HG02870 (cell line): ENCODE data around the gene SPAG7.
"Not testable (repeated sequence)": the region's sequence is repeated elsewhere in the genome, so short reads cannot be mapped to it uniquely, and the experiment has no call there.

Source experiments
- ATAC-seq: cut with Tn5 transposase; IDR thresholded peaks from one replicate; pipeline ENCODE4 v1.9.1; 2021; ENCODE audit warnings: mild to moderate bottlenecking, moderate library complexity; ENCODE audit not compliant: unreplicated experiment

The SPAG7 gene

DNA sequence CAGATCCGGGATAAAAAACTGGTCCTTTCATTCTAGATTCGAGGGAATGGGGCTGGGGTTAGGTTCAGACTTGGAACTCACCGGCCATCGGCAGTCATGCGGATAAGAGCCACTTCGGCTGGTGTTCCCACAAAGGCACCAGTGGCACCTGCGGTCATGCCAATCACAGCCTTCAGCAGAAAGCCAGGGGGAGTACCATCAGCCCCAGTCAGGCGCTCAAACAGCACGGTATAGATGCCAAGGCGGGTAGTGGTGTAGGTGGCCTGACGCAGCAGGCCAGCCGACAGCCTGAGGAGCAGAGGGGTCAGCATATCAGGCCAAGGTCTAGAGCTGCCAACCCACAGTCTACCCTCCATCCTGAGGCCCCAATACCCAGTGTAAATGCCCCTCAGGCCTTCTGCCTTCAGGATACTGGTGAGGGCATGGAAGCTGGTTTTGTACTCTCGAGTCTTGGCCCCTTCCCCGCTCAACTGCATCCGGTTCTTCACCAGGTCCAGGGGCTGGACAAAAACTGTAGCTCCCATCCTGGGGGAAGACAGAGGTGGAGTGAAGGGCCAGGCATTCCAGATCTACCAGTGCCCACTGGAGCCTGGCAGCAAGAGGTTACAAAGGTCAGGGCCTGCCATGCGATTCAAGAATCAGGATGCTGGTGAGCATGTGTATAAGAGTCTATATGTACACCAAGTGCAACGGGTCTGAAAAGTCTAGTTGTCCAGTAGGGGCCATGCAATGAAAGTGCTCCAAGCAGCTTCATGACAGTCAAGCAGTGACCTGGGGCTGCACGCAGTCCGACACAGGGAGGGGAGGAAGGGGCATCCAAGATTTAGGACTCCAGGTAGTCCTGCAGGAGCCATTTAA lies 28.7 kb downstream of the SPAG7 start:
- no peak for ATAC-seq

DNA sequence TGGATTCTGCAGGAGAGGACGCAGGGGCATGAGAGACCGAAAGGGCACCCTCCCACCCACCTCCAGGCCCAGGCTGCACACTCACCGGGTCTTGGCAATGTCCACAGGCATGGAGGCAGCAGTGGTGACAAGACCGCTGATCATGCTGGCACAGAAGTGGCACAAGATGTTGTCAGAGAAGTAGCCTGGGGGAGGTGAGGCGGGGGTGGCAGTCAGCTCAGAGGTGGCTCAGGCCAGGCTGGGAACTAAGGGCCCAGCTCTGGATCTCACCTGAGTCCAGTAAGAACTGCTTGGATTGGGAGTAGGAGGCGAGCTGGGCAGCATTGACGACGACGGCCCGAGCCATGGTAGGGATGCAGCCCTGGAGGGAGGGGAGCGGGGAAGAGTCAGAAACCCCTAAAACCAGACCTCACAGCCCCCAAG lies 29.5 kb downstream of the SPAG7 start:
- ATAC-seq: no peak

DNA sequence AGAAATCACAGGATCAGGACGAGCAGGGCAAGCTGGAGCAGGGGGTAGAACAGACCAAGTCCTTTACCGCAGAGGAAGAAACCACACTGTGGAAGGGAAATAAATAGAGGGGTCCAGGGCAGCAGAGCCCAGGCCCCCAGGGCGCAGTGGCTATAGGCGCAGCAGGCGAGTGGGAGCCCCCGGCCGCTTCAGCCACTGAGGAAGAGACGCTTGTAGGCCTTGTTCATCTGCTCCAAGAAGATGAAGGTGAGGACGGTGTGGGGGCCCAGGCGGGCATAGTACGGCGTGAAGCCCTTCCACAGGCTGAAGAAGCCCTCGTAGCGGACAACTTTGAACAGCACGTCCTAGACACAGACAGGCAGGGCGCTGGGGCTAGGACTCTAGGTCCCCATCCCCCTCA lies 30.1 kb downstream of the SPAG7 start:
- ATAC-seq: no peak

DNA sequence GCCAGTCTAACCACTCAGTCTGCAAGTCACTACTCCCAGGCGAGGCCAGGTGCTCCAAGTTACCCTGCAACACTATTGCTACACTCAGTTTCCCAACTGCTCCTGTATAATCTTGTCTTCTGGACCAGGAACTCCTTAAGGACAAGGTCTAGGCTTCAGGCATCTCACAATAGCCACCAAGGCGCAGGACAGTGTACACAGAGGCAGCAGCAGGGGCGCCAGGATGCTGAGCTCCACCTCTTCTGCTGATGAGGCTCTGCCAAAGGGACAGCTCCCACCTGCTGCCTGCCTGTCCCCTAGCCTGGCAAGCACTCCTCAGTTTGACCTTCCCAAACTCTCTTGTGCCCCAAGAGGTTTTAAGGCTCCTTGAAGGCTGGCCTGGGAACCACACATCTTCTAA lies 31.2 kb downstream of the SPAG7 start:
- no peak for ATAC-seq

DNA sequence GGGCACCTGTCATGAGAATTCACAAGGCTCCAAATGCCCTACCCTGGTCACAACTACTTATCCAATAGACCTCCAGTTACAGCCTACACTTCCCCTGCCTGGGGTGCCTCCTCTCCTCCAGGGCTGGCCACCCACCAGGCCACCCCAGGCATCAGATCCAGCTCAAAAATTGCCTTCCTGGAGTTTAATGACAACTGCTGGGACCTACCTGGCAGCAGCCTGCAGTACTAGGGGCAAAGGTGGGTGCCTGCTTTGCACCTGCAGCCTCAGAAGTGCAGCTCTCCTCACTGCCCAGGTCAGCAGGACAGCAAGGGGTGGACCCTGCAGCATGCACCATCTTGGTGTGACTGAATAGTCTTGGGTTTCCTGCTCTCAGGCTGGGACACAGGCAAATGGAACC lies 32.0 kb downstream of the SPAG7 start:
- no peak for ATAC-seq

DNA sequence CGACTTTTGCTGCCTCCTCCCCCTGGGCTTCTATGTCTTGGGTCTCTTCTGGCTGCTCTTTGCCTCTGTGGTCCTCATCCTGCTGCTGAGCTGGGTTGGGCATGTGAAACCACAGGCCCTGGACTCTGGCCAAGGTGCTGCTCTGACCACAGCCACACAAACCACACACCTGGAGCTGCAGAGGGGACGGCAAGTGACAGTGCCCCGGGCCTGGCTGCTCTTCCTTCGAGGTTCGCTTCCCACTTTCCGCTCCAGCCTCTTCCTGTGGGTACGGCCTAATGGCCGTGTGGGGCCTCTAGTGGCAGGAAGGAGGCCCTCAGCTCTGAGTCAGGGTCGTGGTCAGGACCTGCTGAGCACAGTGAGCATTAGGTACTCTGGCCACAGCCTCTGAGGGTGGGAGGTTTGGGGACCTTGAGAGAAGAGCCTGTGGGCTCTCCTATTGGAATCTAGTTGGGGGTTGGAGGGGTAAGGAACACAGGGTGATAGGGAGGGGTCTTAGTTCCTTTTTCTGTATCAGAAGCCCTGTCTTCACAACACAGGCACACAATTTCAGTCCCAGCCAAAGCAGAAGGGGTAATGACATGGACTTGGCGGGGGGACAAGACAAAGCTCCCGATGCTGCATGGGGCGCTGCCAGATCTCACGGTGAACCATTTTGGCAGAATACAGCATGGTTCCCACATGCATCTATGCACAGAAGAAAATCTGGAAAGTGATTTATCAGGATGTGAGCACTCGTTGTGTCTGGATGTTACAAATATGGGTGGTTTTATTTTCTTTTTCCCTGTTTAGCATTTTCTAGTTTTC lies 33.2 kb downstream of the SPAG7 start:
- no peak for ATAC-seq

DNA sequence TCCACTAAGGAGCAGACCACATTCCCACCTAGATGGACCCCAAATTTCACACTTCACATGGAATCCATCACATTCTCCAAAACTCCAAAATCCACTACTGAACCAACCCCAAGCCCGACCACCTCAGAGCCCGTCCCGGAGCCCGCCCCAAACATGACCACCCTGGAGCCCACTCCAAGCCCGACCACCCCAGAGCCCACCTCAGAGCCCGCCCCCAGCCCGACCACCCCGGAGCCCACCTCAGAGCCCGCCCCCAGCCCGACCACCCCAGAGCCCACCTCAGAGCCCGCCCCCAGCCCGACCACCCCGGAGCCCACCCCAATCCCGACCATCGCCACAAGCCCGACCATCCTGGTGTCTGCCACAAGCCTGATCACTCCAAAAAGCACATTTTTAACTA lies 34.0 kb downstream of the SPAG7 start:
- ATAC-seq: no peak

DNA sequence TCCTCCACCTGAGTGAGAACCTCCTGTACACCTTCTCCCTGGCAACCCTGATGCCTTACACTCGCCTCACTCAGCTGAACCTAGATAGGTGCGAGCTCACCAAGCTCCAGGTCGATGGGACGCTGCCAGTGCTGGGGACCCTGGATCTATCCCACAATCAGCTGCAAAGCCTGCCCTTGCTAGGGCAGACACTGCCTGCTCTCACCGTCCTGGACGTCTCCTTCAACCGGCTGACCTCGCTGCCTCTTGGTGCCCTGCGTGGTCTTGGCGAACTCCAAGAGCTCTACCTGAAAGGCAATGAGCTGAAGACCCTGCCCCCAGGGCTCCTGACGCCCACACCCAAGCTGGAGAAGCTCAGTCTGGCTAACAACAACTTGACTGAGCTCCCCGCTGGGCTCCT lies 34.9 kb downstream of the SPAG7 start:
- no peak for ATAC-seq

DNA sequence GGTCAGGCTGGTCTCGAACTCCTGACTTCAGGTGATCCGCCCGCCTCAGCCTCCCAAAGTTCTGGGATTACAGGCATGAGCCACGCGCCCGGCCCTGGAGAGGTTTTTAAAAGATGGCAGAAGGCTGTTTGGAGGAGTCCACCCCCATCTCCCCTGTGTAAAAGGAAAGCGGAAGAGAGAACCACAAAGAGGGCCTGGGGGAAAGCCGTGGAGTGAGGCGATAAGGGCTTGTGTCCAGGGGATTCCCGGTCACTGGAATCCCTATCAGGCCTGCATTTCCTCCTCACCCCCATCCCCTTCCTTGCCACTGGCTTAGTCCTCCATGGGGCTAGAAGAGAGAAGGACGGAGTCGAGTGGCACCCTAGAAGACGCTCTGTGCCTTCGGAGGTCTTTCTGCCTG lies 35.7 kb downstream of the SPAG7 start, which contains the start of gene GP1BA:
GP1BA (plus strand) TSS at position 315 of the 400 bp plus-strand sequence. CDS start 328 bp downstream, outside the sequence.
- ATAC-seq: no peak

DNA sequence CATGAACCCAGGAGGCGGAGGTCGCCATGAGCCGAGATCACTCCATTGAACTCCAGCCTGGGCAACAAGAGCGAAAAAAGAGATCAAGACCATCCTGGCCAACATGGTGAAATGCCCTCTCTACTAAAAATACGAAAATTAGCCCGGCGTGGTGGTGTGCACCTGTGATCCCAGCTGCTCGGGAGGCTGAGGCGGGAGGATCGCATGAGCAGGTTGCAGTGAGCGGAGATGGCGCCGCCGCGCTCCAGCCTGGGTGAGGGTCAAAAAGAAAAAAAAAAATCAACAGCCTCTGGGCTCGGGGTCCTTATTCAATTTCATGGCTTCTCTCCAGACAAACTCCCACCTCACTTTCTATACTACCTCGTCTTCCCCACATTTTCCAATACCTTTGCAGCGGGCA lies 38.7 kb downstream of the SPAG7 start:
- ATAC-seq: no peak

DNA sequence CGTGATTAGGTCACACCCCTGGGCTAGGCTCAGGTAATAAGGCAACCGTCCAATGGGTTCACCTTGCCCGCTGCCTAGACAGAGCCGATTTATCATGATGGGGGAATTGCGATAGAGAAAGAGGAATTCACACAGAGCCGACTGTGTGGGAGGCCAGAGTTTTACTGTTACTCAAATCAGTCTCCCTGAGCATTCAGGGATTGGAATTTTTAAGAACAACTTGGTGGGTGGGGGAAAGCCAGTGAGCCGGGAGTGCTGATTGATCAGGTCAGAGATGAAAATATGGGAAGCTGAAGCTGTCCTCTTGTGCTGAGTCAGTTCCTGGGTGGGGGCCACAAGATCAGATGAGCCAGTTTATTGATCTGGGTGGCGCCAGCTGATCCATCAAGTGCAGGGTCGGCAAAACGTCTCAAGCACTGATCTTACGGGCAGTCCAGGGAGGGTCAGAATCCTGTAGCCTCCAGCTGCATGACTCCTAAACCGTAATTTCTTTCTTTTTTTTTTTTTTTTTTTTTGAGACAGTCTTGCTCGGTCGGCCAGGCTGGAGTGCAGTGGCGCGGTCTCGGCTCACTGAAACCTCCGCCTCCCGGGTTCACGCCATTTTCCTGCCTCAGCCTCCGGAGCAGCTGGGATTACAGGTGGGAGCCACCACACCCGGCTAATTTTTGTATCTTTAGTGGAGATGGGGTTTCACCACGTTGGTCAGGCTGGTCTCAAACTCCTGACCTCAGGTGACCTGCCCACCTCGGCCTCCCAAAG lies 40.9 kb downstream of the SPAG7 start:
- not testable (repeated sequence) for ATAC-seq

DNA sequence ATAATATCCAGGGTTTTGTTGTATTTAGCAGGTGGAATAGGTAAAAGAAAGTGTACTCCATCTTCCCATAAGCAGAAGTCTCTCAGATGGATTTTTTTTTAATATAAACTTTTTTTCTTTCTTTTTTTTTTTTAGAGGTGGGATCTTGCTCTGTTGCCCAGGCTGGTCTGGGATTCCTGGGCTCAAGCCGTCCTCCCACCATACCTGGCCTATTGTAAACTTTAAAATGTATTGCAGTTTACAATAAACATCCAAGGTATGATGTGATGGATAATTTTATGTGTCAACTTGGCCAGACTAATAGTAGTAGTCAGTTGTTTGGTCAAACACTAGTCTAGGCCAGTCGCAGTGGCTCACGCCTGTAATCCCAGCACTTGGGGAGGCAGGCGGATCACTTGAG lies 46.3 kb downstream of the SPAG7 start:
- ATAC-seq: no peak

DNA sequence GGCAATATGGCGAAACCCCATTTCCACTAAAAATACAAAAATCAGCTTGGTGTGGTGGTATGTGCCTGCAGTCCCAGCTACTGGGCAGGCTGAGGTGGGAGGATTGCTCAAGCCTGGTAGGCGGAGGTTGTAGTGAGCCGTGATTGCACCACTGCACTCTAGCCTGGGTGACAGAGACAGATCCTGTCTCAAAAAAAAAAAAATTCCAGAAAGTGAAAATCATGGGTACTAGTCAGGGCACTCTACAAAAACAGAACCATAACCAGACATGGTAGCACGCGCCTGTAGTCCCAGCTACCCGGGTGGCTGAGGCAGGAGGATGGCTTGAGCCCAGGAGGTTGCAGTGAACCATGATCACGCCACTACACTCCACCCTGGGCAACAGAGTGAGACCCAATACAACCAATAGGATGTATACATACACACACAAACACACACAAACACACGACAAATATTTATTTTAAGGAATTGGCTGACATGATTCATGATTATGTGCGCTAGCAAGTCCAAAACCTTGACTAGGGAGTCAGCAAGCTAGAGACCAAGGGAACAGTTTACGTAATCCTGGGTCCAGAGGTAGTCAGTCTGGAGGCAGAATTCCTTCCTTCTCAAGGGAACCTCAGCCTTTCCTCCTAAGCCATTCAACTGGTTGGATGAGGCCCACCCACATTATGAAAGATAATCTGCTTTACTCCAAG lies 47.1 kb downstream of the SPAG7 start:
- ATAC-seq: no peak

DNA sequence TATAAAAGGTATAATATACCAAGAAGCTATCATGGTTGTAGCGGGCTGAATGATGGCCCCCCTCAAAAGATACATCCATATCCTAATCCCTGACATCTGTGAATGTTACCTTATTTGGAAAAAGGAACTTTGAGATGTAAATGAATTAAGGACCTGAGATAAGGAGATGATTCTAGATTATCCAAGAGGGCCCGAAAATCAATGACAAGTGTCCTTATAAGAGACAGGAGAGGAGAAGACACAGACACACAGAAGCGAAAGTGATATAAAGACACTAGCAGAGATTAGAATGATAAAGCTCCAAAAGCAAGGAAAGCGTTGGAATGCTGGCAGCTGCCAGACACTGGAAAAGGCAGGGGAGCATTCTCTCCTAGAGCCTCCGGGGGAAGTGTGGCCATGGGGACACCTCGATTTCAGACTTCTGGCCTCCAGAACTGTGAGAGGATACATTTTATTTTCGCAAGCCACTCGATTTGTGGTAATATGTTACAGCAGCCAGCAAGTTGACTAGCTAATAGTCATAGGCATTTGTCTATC lies 48.0 kb downstream of the SPAG7 start:
- no peak for ATAC-seq

DNA sequence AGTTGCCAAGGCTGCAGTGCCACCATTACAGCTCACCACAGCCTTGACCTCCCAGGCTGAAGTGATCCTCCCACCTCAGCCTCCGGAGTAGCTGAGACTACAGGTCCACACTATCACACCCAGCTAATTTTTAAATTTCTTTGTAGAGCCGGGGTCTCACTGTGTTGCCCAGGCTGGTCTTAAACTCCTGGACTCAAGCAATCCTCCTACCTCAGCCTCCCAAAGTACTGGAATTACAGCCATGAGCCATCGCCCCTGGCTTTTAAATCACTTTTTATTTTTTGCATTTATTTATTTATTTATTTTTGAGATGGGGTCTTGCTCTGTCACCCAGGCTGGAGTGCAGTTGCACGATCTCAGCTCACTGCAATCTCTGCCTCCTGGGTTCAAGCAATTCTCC lies 53.1 kb downstream of the SPAG7 start:
- ATAC-seq: not testable (repeated sequence)

DNA sequence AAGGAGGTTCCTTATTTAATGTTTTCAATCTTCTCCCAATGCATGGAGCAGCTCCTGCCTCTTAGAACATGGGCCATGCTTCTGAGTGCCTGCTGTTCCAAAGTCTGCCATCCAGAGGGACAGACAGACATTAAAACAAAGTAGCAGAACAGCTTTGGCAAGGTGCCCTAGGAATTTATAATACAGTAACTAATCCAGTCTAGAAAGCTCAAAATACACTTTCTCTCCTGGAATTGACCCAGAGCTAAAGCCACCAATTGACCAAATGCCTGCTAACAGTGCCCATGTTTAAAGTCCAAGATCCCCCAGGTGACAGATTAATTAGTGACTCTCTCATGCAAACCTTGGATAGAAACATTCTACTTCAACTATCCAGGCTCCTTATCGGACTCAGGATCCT lies 53.6 kb downstream of the SPAG7 start:
- no peak for ATAC-seq
